Measurements from ENCODE around the gene CASZ1. TPM values are rescaled to one million over a fixed set of nuclear protein-coding genes. Genes with fewer than 3 reads are reported as not detected.

CASZ1 gene
- total RNA-seq, 2 donors from 2014 or later, result 90.9 to 96.9 TPM

DNA sequence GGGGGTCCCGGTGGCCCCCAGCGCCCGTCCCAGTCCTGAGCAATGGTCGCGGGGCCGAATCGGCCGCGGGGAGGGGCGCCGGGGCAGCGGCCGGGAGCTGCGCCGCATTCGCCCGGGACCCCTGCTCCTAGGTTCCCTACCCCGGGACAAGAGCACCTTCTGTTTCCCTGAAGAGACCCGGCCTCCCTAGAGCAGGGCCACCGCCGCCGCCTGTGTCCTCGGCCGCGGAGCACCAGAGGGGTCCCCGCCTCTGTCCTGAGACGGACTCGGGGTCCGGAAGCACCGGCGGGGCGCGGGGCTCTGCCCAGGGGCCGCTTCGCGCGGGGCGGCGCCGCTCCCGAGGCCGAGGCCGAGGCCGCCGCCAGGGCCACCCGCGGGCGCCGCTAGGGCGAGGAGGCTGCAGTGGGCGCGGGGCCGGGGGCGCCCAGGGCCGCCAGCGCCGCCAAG lies 157.9 kb downstream of the CASZ1 start:
- peak overlapping the region; percentile 10 to 14 for H3K4me3 ChIP-seq
- no peaks in the 10 kb centered on the region for H3K9me3 ChIP-seq
- no peak for DNase-seq (ENCODE audit: low spot score)
- WGBS, result 79% methylated on average over 28 of the region's 57 CpGs
- no peak for TF ChIP-seq POLR2A (IDR thresholded peaks at IDR 0.05)
- TF ChIP-seq CTCF (IDR thresholded peaks at IDR 0.05), result no peak
- no peak for TF ChIP-seq POLR2AphosphoS5 (IDR thresholded peaks at IDR 0.05)
- H3K27me3 ChIP-seq (replicated peaks; ENCODE audit: insufficient read depth), result no peaks in the 10 kb centered on the region
- peaks cover 60% of the 10 kb centered on the region for H3K4me1 ChIP-seq (replicated peaks)
- intact Hi-C loops (cut with DNase I), result loop anchor here (5.0 to 10.0 kb wide), 2 partner anchors 44 to 226 kb away; no protein-coding TSS in a partner anchor
- H3K27ac ChIP-seq, result peak overlapping the region; percentile 95 to 98
- H3K36me3 ChIP-seq, result peaks cover 0 to 6% of the 10 kb centered on the region in 2 donors

DNA sequence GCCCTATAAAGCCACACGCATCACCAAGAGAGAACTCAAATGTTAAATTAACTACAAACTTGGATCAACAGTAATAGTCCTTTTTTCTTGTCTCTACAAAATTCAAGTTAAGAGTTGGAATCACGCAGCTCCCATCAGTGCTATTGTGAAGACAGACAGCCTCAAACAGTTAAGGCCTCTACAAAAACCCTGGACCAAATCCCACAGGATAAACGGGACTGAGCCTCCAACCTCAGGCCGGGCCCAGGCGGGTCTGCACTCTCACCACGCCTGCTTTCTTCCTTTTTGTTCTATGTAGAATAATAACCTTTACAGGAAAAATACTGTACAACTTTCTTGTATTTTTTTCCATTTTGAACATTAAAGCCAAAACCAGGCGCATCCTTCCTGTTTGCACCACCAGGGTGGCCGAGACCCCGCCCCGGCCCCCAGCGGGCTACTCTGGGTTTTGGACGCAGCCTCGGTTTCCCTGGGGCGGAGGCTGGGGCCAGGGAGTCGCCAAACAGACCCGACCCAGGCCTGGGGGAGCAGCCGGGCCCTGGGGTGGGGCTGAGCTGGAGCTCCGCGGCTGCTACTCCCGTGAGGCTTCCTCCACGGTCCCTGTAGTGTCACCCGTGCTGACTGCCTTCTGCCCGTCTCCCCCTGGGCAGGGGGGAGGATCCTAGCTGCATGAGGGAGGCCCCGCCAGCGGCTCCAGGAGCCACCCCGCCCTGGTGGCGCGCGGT lies 158.4 kb downstream of the CASZ1 start:
- peak overlapping the region; percentile 10 to 14 for H3K4me3 ChIP-seq
- H3K4me1 ChIP-seq (replicated peaks), result peaks cover 66% of the 10 kb centered on the region

DNA sequence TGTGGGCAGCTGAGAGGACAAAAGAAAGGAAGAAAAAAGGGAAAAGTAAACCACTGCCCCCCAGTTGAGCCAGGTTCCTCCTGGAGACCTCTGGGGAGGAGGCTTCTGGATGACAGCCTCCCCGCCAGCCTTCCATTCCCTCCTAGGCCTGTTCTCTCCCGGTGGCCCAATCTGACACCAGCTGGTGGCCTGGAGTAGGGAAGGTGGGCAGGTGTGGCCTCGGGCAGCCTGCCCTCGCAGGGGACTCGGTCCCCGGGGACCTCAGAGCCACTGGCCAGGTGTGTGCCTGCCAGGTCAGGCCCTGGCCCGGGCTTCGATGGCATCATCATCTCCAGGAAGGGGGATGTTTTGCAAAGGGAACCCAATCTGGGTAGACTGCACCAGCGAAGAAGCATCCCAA lies 159.0 kb downstream of the CASZ1 start:
- Histone ChIP-seq H3K27ac (peak overlapping the region; percentile 95 to 98), H3K4me1 (replicated peaks) (peaks cover 68% of the 10 kb centered on the region), H3K9me3 (no peaks in the 10 kb centered on the region), H3K27me3 (replicated peaks; ENCODE audit: insufficient read depth) (no peaks in the 10 kb centered on the region), H3K36me3 (no peaks in the 10 kb centered on the region), H3K4me3 (no peak overlapping the region)
- TF ChIP-seq POLR2AphosphoS5 (IDR thresholded peaks at IDR 0.05), result no peak
- peak in 1 of 4 experiments; percentile 10 for TF ChIP-seq CTCF (IDR thresholded peaks at IDR 0.05)
- DNase-seq (ENCODE audit: low spot score), result no peak
- 30% methylated on average over 9 of the region's 9 CpGs for WGBS
- intact Hi-C loops (cut with DNase I), result loop anchor here (5.0 to 10.0 kb wide), 2 partner anchors 45 to 227 kb away; no protein-coding TSS in a partner anchor

More for the DNA sequence above, 158.4 kb downstream of the CASZ1 start:
- whole genome bisulfite sequencing, result 50% methylated on average over 29 of the region's 29 CpGs
- H3K9me3 ChIP-seq, result no peaks in the 10 kb centered on the region
- intact Hi-C loops (cut with DNase I), result loop anchor here (5.0 to 10.0 kb wide), 2 partner anchors 44 to 227 kb away; no protein-coding TSS in a partner anchor
- H3K36me3 ChIP-seq, result peaks cover 0 to 5% of the 10 kb centered on the region in 2 donors
- H3K27ac ChIP-seq, result peak overlapping the region; percentile 95 to 98
- no peak for DNase-seq (ENCODE audit: low spot score)
- peak in 1 of 4 experiments; percentile 15 for TF ChIP-seq CTCF (IDR thresholded peaks at IDR 0.05)
- no peak for TF ChIP-seq POLR2AphosphoS5 (IDR thresholded peaks at IDR 0.05)
- H3K27me3 ChIP-seq (replicated peaks; ENCODE audit: insufficient read depth), result no peaks in the 10 kb centered on the region

- WGBS, result 33% methylated on average over 18 of the region's 18 CpGs
- DNase-seq (ENCODE audit: low spot score), result peak; percentile 97
- H3K4me3 ChIP-seq, result no peak overlapping the region
Measured at GRCh38 chr1:10635992-10636391, 160.5 kb downstream of the CASZ1 start.

More at GRCh38 chr1:10635992-10636391, 160.5 kb downstream of the CASZ1 start:
- H3K27ac ChIP-seq, result peak overlapping the region; percentile 95 to 98
- TF ChIP-seq POLR2AphosphoS5 (IDR thresholded peaks at IDR 0.05) (peak; percentile 95), POLR2A (IDR thresholded peaks at IDR 0.05) (peak; percentile 14), CTCF (IDR thresholded peaks at IDR 0.05) (peak in 1 of 4 experiments; percentile 25)
- no peaks in the 10 kb centered on the region for H3K36me3 ChIP-seq
- peaks cover 71% of the 10 kb centered on the region for H3K4me1 ChIP-seq (replicated peaks)
- H3K9me3 ChIP-seq, result no peaks in the 10 kb centered on the region
- no peaks in the 10 kb centered on the region for H3K27me3 ChIP-seq (replicated peaks; ENCODE audit: insufficient read depth)
- intact Hi-C loops (cut with DNase I), result loop anchor here (5.0 to 10.0 kb wide), 2 partner anchors 46 to 229 kb away; no protein-coding TSS in a partner anchor
